VCaP (cell line): ENCODE data around the gene SERTAD4.

Experiments
- H3K27ac ChIP-seq: fragments of 450-650 bp; 2 replicates; pipeline ENCODE4 v1.5.1; 2017
- TF ChIP-seq, protein P1 (sequence below): fragments of 450-650 bp; conservative IDR thresholded peaks from 2 replicates; pipeline ENCODE4 v1.5.1; 2017; ENCODE audit warnings: mild to moderate bottlenecking, moderate library complexity

Gene SERTAD4

DNA sequence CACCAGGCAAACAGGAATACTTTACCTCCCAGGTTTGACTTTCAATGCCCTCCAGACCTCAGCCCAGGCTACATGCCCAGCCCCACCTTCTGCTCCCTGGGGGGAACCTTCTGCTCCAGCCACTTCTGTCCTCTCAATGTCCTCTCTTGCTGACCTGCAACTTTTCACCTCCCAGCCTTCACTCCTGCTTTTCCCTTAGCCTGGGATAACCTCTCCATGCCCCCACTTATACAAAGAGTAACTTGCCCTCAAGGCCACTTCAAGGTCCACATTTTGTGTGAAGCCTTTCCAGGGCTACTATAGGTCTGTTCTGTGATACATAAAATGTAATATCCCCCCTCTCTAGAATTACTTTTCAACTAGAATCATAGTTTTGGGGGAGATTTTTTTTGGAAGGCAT is 21.7 kb downstream of the SERTAD4 start:
- TF ChIP-seq, protein P1, sequence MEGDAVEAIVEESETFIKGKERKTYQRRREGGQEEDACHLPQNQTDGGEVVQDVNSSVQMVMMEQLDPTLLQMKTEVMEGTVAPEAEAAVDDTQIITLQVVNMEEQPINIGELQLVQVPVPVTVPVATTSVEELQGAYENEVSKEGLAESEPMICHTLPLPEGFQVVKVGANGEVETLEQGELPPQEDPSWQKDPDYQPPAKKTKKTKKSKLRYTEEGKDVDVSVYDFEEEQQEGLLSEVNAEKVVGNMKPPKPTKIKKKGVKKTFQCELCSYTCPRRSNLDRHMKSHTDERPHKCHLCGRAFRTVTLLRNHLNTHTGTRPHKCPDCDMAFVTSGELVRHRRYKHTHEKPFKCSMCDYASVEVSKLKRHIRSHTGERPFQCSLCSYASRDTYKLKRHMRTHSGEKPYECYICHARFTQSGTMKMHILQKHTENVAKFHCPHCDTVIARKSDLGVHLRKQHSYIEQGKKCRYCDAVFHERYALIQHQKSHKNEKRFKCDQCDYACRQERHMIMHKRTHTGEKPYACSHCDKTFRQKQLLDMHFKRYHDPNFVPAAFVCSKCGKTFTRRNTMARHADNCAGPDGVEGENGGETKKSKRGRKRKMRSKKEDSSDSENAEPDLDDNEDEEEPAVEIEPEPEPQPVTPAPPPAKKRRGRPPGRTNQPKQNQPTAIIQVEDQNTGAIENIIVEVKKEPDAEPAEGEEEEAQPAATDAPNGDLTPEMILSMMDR, result no peak
- H3K27ac ChIP-seq, result no peak overlapping the region

DNA sequence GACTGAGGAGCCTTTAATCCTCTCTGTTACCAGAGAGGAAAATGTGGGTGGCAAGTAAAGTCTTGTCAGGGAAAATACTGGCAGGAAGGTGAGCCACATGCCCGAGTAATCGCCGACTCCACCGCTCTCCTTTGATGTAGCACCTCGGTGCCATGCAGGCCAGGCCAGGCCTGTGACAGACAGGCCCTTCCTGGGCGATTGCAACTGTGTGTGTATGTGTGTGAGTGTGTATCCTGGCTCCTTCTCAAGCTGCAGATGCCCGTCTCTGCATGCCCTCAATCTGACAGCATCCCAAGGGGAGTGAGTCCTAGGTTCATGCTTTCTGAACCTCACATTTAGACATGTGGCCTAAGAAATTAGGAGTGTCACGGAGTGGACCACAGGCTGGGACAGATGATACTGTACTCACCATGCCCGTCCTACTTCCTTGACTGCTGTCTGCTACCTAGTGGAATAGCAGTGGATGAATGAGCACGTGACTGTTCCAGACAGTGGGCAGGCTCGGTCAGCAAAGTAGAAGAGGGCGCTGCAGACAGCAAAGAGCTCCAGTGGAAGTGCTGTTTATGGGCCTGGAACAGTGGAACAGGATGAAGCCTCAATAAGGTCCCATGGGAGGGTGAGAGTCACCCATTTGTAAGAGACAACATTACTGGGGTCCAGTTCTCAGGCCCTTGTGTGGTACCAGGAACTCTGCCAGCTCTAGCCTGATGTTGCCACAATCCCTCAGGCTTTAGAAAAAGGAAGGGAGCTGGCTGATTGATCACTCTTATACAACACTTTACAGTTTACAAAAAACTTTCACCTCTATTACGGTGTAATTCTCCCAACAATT is 25.3 kb downstream of the SERTAD4 start:
- no peak overlapping the region for H3K27ac ChIP-seq
- TF ChIP-seq, protein P1, result no peak

DNA sequence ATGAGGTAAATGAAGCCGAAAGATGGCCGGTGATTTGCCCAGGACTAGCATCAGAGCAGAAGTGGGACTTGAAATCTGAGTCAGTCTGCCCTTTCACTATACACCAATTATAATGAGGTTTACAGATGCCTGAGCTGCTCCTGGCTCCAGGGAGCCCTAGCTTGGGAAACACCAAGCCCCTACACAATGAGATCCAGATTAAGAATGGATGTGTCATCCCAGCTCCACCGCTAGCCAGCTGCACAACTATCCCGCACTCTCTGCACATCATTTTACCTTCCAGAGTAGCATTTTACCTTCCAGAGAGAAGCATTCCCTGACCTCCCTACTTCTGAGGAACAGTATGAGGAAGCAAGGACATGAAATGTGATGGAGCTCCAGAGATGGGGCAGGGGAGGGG is 27.0 kb downstream of the SERTAD4 start:
- H3K27ac ChIP-seq, result no peak overlapping the region
- TF ChIP-seq, protein P1, result no peak

DNA sequence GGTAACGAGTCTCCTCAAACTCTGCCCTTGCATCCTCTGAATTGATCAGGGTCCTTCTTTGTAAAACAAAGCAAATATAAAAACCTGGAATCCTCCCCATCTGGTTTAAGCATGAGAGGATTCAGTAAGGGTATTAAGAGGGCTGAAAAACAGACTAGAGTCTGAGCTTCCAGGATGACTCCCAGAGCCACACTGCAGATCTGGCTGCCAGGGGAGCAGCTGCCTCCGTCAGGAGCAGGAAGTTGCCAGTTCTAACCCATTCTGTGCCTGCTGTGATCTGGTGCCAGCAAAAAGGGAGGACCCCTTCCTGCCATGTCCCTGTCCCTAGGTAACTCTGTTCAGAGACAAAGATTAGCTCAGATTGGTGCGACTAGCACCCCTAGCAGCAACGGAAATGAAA is 27.5 kb downstream of the SERTAD4 start:
- H3K27ac ChIP-seq, result no peak overlapping the region
- TF ChIP-seq, protein P1, result no peak

DNA sequence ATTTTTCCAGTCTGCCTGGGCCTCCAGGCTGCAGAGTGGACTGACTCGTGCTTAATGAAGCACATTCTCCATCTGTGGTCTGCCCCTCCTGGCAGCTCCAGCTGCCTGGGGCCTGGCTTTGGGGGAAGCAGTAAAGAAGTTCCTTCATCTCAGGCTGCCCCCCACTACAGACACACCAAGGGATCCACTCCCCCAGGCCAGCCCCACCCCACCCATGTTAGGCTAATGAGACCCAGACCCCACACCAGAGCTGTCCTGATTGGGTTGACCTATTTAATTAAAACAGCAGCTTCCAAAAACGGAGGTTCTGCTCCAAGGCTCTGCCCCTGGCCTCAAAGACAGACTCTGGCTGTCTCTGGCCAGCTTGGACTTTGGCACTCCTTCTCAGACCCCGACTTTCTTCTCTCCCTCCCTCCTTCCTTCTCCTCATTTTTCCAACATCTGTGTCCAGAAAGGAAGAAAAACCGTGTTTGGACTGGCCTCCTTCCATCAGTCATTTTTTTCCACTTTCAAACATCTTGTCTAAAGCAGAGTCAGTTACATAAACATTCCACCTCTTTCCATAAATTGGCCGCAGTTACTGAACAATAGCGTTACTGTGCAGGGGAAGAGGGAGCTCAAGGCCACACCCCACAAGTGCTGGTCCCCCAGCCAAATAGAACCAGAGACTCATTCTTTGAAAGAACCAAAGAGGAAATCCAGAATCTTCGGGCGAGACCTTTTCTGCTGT is 29.7 kb downstream of the SERTAD4 start:
- no peak overlapping the region for H3K27ac ChIP-seq
- TF ChIP-seq, protein P1, result no peak

DNA sequence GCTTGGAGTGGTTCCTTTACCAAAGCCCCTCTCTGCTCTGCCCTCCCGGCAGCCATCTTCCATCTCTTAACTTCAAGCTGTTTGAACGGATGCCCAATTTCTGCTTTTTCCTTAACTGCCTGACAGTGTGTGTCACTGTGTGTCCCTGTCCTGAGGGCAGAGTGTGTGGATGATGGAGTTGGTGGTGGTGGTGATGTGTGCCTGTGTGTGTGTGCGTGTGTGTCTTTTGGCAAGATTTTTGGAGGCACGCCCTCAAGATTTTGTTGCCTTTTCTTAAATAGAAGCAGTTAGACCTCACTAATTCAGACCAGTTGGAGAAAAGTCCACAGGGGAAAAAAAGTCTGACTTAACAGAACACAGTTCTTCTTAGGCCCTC is 30.3 kb downstream of the SERTAD4 start:
- TF ChIP-seq, protein P1, result no peak
- no peak overlapping the region for H3K27ac ChIP-seq

DNA sequence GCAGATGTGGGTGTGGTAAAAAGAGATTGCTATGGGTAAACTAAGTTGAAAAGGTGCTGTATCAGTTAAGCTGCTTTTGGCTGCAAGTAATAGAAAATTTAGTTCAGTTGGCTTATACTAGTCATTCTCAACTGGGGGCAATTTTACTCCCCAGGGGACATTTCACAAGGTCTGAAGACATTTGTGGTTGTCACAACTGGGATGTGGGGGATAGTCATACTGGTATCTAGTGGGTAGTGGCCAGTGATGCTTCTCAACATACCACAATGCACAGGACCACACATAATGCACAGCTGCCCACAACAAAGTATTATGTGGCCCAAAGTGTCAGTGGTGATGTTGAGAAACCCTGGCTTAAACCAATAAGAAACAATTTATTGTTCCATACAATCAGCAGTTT is 31.4 kb downstream of the SERTAD4 start:
- no peak overlapping the region for H3K27ac ChIP-seq
- TF ChIP-seq, protein P1, result no peak
